ENCODE data around the gene SH3PXD2B. TPM values are rescaled to one million over a fixed set of nuclear protein-coding genes. Genes with fewer than 3 reads are reported as not detected.

Gene SH3PXD2B
- total and polyA plus RNA-seq, 2 of the 4 experiments (the other 2 are of a cell fraction), result 8.2 to 14.4 TPM

DNA sequence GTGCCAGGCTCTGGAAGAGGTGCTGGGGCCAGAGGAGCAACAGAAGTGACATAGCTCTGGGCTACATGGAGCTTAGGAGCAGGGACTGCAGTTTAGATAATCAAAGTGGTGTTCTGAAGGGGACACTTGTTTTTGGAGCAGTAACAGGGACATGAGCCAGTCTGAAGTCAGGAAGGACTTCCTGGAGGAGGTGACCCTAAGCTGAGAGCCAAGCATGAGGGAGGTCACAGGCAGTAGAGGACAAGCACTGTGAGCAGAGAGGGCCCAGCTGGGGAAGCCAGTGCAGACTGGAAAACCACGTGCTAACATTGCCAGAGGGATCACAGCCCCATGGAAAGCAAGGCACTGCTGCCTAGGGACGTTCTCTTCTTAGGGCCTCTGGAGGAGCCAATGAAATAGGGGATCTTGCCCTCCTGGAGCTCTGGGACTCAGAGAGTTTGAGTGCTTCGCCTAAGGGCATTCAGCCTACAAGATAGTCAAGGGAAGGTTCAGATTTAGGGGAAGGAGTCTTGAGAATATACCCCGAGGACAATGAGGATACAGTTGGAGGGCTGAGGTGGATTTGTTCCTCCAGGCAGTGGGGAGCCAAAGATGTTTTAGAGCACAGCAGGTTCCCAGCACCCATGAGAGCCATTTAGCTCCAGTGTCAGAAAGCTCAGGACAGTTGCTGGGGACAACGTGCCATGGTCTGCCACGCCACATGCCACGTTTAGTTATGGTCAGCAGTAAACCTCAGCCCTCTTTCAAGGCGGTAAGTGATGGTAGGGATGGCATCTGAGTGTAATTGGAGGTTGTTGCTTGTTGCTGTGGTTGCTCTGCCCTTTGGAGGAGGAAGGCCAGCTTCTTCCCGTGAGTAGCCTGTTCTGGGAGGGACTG is 40.5 kb upstream of the SH3PXD2B start:
- Histone ChIP-seq H3K4me1 (ENCODE audit: control insufficient read depth, insufficient read depth, low read length) (no peaks in the 10 kb centered on the region), H2AK9ac (replicated peaks; ENCODE audit: low read depth, low read length, poor library complexity) (no peak overlapping the region), H3K36me3 (ENCODE audit: control insufficient read depth, insufficient read depth, low read length) (no peaks in the 10 kb centered on the region), H2BK5ac (ENCODE audit: low read depth, low read length, poor library complexity, severe bottlenecking) (no peak overlapping the region), H2AFZ (replicated peaks; ENCODE audit: low read length, poor library complexity) (no peak overlapping the region), H3K4me2 (ENCODE audit: low read depth, low read length) (no peak overlapping the region), H2BK15ac (ENCODE audit: low read depth, low read length) (no peak overlapping the region), H3K4ac (ENCODE audit: low read depth, low read length) (no peak overlapping the region), H3K79me1 (ENCODE audit: low read depth in 1 of 2, low read length in 2 of 2) (no peaks in the 10 kb centered on the region), H4K5ac (ENCODE audit: low read depth, low read length) (no peak overlapping the region), H3K9me1 (ENCODE audit: insufficient read depth, low read length) (no peaks in the 10 kb centered on the region), H3K27ac (ENCODE audit: insufficient read depth, low read length) (no peak overlapping the region), H3K9me3 (ENCODE audit: control insufficient read depth, insufficient read depth, low read length) (no peaks in the 10 kb centered on the region), H3K4me3 (ENCODE audit: insufficient read depth, low read depth, low read length) (no peak overlapping the region), H3K56ac (ENCODE audit: extremely low read depth, insufficient read depth, low read length) (no peak overlapping the region), H2BK20ac (ENCODE audit: low read depth, low read length) (no peak overlapping the region), H3K14ac (replicated peaks; ENCODE audit: low read depth, low read length) (no peak overlapping the region), H4K91ac (ENCODE audit: insufficient read depth, low read depth, low read length) (no peak overlapping the region), H3K18ac (ENCODE audit: low read depth, low read length) (no peak overlapping the region), H4K20me1 (ENCODE audit: insufficient read depth, low read length) (no peaks in the 10 kb centered on the region), H2BK120ac (ENCODE audit: low read depth, low read length) (no peak overlapping the region), H2AK5ac (ENCODE audit: low read depth, low read length) (no peak overlapping the region), H4K8ac (ENCODE audit: low read depth in 2 of 2, low read length in 2 of 2) (no peak overlapping the region), H3K23ac (ENCODE audit: low read depth, low read length) (no peak overlapping the region), H3K9ac (ENCODE audit: low read depth, low read length) (no peak overlapping the region), H3K27me3 (ENCODE audit: control insufficient read depth, insufficient read depth, low read length) (peaks cover 58% of the 10 kb centered on the region)
- BruUV-seq (replicated peaks), result no TSS peak
- ChIA-PET CTCF (interaction anchor here (1.3 kb wide), 1 partner anchor 202 kb away, joined by 3 read pairs; no protein-coding TSS in a partner anchor), POLR2A (ENCODE audit: unreplicated experiment) (no interaction called here)
- dilution Hi-C loops (cut with HindIII; ENCODE audit: low sequenced_read_pairs, unreplicated experiment) (no loop called here), in situ Hi-C loops (cut with MboI; ENCODE audit: low sequenced_read_pairs) (no loop called here), intact Hi-C loops (cut with micrococcal nuclease) (no loop called here)
- no peak for ATAC-seq (ENCODE audit: low read depth)
- WGBS, 2 experiments (ENCODE audit: extremely low coverage in 2 of 2, insufficient read length in 1 of 2), result 66% methylated on average over 6 of the region's 9 CpGs; no CpG with 5 or more reads in 1 of the 2 experiments
- TF ChIP-seq CEBPB (IDR thresholded peaks at IDR 0.05; ENCODE audit: low read depth, low read length), result no peak
- no peak for TF ChIP-seq MXI1 (IDR thresholded peaks at IDR 0.05; ENCODE audit: borderline replicate concordance, low read depth, low read length)
- no peak for TF ChIP-seq SMC3 (IDR thresholded peaks at IDR 0.05; ENCODE audit: low read depth, low read length)
- TF ChIP-seq, protein P1, sequence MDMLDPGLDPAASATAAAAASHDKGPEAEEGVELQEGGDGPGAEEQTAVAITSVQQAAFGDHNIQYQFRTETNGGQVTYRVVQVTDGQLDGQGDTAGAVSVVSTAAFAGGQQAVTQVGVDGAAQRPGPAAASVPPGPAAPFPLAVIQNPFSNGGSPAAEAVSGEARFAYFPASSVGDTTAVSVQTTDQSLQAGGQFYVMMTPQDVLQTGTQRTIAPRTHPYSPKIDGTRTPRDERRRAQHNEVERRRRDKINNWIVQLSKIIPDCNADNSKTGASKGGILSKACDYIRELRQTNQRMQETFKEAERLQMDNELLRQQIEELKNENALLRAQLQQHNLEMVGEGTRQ (IDR thresholded peaks at IDR 0.05; ENCODE audit: low read depth, low read length), result no peak
- TF ChIP-seq POLR2A (IDR thresholded peaks at IDR 0.05; ENCODE audit: low read depth, low read length), result no peak
- no peak for TF ChIP-seq FOS (IDR thresholded peaks at IDR 0.05; ENCODE audit: low read depth, low read length)
- no peak for TF ChIP-seq RAD21 (IDR thresholded peaks at IDR 0.05; ENCODE audit: low read length)
- no peak for TF ChIP-seq MAZ (IDR thresholded peaks at IDR 0.05; ENCODE audit: borderline replicate concordance, low read depth, low read length)
- TF ChIP-seq CHD1 (IDR thresholded peaks at IDR 0.05; ENCODE audit: low read depth, low read length), result no peak
- no peak for TF ChIP-seq MAFK (IDR thresholded peaks at IDR 0.05; ENCODE audit: low read depth, low read length)
- TF ChIP-seq RCOR1 (IDR thresholded peaks at IDR 0.05; ENCODE audit: insufficient replicate concordance, low read length), result no peak
- TF ChIP-seq, protein P2, sequence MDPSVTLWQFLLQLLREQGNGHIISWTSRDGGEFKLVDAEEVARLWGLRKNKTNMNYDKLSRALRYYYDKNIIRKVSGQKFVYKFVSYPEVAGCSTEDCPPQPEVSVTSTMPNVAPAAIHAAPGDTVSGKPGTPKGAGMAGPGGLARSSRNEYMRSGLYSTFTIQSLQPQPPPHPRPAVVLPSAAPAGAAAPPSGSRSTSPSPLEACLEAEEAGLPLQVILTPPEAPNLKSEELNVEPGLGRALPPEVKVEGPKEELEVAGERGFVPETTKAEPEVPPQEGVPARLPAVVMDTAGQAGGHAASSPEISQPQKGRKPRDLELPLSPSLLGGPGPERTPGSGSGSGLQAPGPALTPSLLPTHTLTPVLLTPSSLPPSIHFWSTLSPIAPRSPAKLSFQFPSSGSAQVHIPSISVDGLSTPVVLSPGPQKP (IDR thresholded peaks at IDR 0.05; ENCODE audit: borderline replicate concordance, low read depth, low read length), result no peak
- TF ChIP-seq, protein P3, sequence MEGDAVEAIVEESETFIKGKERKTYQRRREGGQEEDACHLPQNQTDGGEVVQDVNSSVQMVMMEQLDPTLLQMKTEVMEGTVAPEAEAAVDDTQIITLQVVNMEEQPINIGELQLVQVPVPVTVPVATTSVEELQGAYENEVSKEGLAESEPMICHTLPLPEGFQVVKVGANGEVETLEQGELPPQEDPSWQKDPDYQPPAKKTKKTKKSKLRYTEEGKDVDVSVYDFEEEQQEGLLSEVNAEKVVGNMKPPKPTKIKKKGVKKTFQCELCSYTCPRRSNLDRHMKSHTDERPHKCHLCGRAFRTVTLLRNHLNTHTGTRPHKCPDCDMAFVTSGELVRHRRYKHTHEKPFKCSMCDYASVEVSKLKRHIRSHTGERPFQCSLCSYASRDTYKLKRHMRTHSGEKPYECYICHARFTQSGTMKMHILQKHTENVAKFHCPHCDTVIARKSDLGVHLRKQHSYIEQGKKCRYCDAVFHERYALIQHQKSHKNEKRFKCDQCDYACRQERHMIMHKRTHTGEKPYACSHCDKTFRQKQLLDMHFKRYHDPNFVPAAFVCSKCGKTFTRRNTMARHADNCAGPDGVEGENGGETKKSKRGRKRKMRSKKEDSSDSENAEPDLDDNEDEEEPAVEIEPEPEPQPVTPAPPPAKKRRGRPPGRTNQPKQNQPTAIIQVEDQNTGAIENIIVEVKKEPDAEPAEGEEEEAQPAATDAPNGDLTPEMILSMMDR (conservative IDR thresholded peaks at IDR 0.05; ENCODE audit: low read depth, low read length), result no peak
- TF ChIP-seq BHLHE40 (IDR thresholded peaks at IDR 0.05; ENCODE audit: low read depth, low read length), result no peak
- no peak for DNase-seq

All from IMR-90 (cell line).